RWPE2 (cell line): ENCODE data around the gene CTNNAL1.
"Not testable (repeated sequence)": the region's sequence is repeated elsewhere in the genome, so short reads cannot be mapped to it uniquely, and the experiment has no call there.

ENCODE experiments used
- ATAC-seq: fragments of 200-7000 bp; cut with Tn5 transposase; 3 replicates; pipeline ENCODE4 v1.9.1; 2021; ENCODE audit warnings: low read depth
- DNase-seq: peaks from one replicate; pipeline ENCODE4 v3.0.0-alpha.2; 2020; ENCODE audit warnings: low spot score
- H3K27ac ChIP-seq: fragments of 450-650 bp; 2 replicates; pipeline ENCODE4 v1.5.1; 2017; ENCODE audit warnings: mild to moderate bottlenecking; ENCODE audit not compliant: poor library complexity, severe bottlenecking
- H3K27me3 ChIP-seq: fragments of 250-450 bp; sonication (Bioruptor Pico); 2 replicates; pipeline ENCODE4 v1.5.1; 2021; ENCODE audit warnings: mild to moderate bottlenecking, moderate library complexity; ENCODE audit not compliant: insufficient read depth, poor library complexity, severe bottlenecking
- H3K36me3 ChIP-seq: fragments of 250-450 bp; sonication (Bioruptor Pico); 2 replicates; pipeline ENCODE4 v1.5.1; 2020; ENCODE audit warnings: low read depth, mild to moderate bottlenecking, moderate library complexity
- H3K4me1 ChIP-seq: fragments of 250-450 bp; sonication (Bioruptor Pico); 2 replicates; pipeline ENCODE4 v1.5.1; 2021; ENCODE audit warnings: mild to moderate bottlenecking, moderate library complexity; ENCODE audit not compliant: insufficient read depth, poor library complexity, severe bottlenecking
- H3K4me3 ChIP-seq: fragments of 250-450 bp; sonication (Bioruptor Pico); 2 replicates; pipeline ENCODE4 v1.5.1; 2021; ENCODE audit warnings: mild to moderate bottlenecking, moderate library complexity; ENCODE audit not compliant: severe bottlenecking
- H3K9me3 ChIP-seq: fragments of 250-450 bp; sonication (Bioruptor Pico); 2 replicates; pipeline ENCODE4 v1.5.1; 2021; ENCODE audit warnings: mild to moderate bottlenecking, moderate library complexity; ENCODE audit not compliant: severe bottlenecking
- CTCF ChIP-seq: fragments of 450-650 bp; IDR thresholded peaks from one replicate; pipeline ENCODE4 v1.5.1; 2017; ENCODE audit warnings: mild to moderate bottlenecking, moderate library complexity; ENCODE audit not compliant: poor library complexity, severe bottlenecking

CTNNAL1 gene

GRCh38 chr9:109012876-109013678 lies at the start of gene CTNNAL1:
CTNNAL1 (minus strand) TSS chr9:109013499; CDS start chr9:109013442, 57 bp downstream.
- Histone ChIP-seq H3K27ac (peak within 1 kb of the TSS; percentile 96), H3K9me3 (no peaks in the 10 kb centered on the region), H3K27me3 (no peaks in the 10 kb centered on the region), H3K4me1 (peaks cover 42% of the 10 kb centered on the region), H3K4me3 (peak within 1 kb of the TSS; percentile 85), H3K36me3 (peaks cover 20% of the 10 kb centered on the region)
- ATAC-seq (peak; percentile 64), DNase-seq (peak; percentile 88)
- no peak for TF ChIP-seq CTCF

GRCh38 chr9:109062543-109062942 lies 49.2 kb upstream of the CTNNAL1 start:
- no peak for TF ChIP-seq CTCF
- H3K36me3 ChIP-seq: peaks cover 77% of the 10 kb centered on the region
- peak overlapping the region; percentile 100 for H3K27ac ChIP-seq
- no peaks in the 10 kb centered on the region for H3K27me3 ChIP-seq
- peaks cover 36% of the 10 kb centered on the region for H3K4me1 ChIP-seq
- no peak for DNase-seq
- H3K4me3 ChIP-seq: no peak overlapping the region
- ATAC-seq: no peak
- H3K9me3 ChIP-seq: no peaks in the 10 kb centered on the region

GRCh38 chr9:109060191-109060590 lies 46.9 kb upstream of the CTNNAL1 start:
- Histone ChIP-seq H3K36me3 (peaks cover 91% of the 10 kb centered on the region), H3K9me3 (no peaks in the 10 kb centered on the region), H3K4me3 (no peak overlapping the region), H3K27ac (no peak overlapping the region), H3K4me1 (peaks cover 17% of the 10 kb centered on the region), H3K27me3 (no peaks in the 10 kb centered on the region)
- DNase-seq (no peak), ATAC-seq (no peak)
- TF ChIP-seq CTCF: no peak

GRCh38 chr9:109053121-109053520 lies 39.8 kb upstream of the CTNNAL1 start:
- not testable (repeated sequence) for H3K27me3 ChIP-seq, DNase-seq, H3K4me1 ChIP-seq, H3K4me3 ChIP-seq, H3K9me3 ChIP-seq, H3K27ac ChIP-seq, ATAC-seq
- peaks cover 95% of the 10 kb centered on the region for H3K36me3 ChIP-seq

GRCh38 chr9:109052416-109052815 lies 39.1 kb upstream of the CTNNAL1 start:
- H3K36me3 ChIP-seq: peaks cover 99% of the 10 kb centered on the region

More at GRCh38 chr9:109052416-109052815, 39.1 kb upstream of the CTNNAL1 start:
- no peak for ATAC-seq
- no peak for DNase-seq
- Histone ChIP-seq H3K4me3 (no peak overlapping the region), H3K27ac (no peak overlapping the region), H3K4me1 (no peaks in the 10 kb centered on the region), H3K9me3 (no peaks in the 10 kb centered on the region), H3K27me3 (no peaks in the 10 kb centered on the region)
- no peak for TF ChIP-seq CTCF
